PC-3 (cell line): ENCODE data around the gene ZBTB24. TPM values are rescaled to one million over a fixed set of nuclear protein-coding genes. Genes with fewer than 3 reads are reported as not detected.

ENCODE experiments used
- ATAC-seq: fragments of 200-7000 bp; cut with Tn5 transposase; 2 replicates; pipeline ENCODE4 v1.9.1; 2020; ENCODE audit warnings: mild to moderate bottlenecking, moderate library complexity
- BruUV-seq: library from RNA; stranded (reverse); fragments of 400-500 nt; replicated peaks from 2 replicates; lab custom pipeline; 2021; lab: Mats Ljungman, UMichigan
- CTCF ChIA-PET: fragments of 300-600 bp; sonication (Branson Sonifier 250); formaldehyde crosslinking; loops from one replicate; lab custom pipeline; 2022; ENCODE audit warnings: antibody characterized with exemption; lab: Charles Lee
- POLR2A ChIA-PET: fragments of 300-600 bp; sonication (Branson Sonifier 250); formaldehyde crosslinking; loops from one replicate; lab custom pipeline; 2022; ENCODE audit warnings: antibody characterized with exemption; ENCODE audit not compliant: unreplicated experiment; lab: Charles Lee
- DNase-seq: peaks from one replicate; pipeline ENCODE4 v3.0.0-alpha.2; 2015
- H2AFZ ChIP-seq: fragments of 300-600 bp; sonication (generic); 2 replicates; pipeline ENCODE4 v1.6.0; 2016; ENCODE audit warnings: antibody characterized with exemption, low read length
- H3F3A ChIP-seq: fragments of 300-600 bp; sonication (generic); one replicate; pipeline ENCODE4 v1.6.0; 2017; ENCODE audit warnings: antibody characterized with exemption, low read length, control low read depth, mild to moderate bottlenecking; ENCODE audit not compliant: unreplicated experiment
- H3K27ac ChIP-seq: fragments of 300-600 bp; sonication (generic); 2 replicates; pipeline ENCODE4 v1.5.1; 2016; ENCODE audit warnings: mild to moderate bottlenecking, low read length
- H3K27me3 ChIP-seq: fragments of 300-600 bp; sonication (generic); 2 replicates; pipeline ENCODE4 v1.6.1; 2016; ENCODE audit warnings: low read length, mixed read lengths
- H3K36me3 ChIP-seq: fragments of 300-600 bp; sonication (generic); 2 replicates; pipeline ENCODE4 v1.6.1; 2016; ENCODE audit warnings: low read depth, mixed run types, low read length, mixed read lengths
- H3K4me1 ChIP-seq: fragments of 300-600 bp; sonication (generic); 2 replicates; pipeline ENCODE4 v1.5.1; 2016; ENCODE audit warnings: low read length; ENCODE audit not compliant: insufficient read depth
- H3K4me2 ChIP-seq: fragments of 300-600 bp; sonication (generic); 2 replicates; pipeline ENCODE4 v1.6.0; 2016; ENCODE audit warnings: low read length
- H3K4me3 ChIP-seq: fragments of 300-600 bp; sonication (generic); 2 replicates; pipeline ENCODE4 v1.5.1; 2016; ENCODE audit warnings: mild to moderate bottlenecking, low read length, mixed read lengths
- H3K79me2 ChIP-seq: fragments of 300-600 bp; sonication (generic); 2 replicates; pipeline ENCODE4 v1.6.1; 2017; ENCODE audit warnings: low read length, mixed read lengths
- H3K9ac ChIP-seq: fragments of 300-600 bp; sonication (generic); 2 replicates; pipeline ENCODE4 v1.6.0; 2016; ENCODE audit warnings: mild to moderate bottlenecking, low read length
- H3K9me2 ChIP-seq: fragments of 300-600 bp; sonication (generic); replicated peaks from 2 replicates; pipeline ENCODE4 v1.6.1; 2016; ENCODE audit warnings: mixed run types, low read length, mixed read lengths
- H3K9me3 ChIP-seq: fragments of 300-600 bp; sonication (generic); 2 replicates; pipeline ENCODE4 v1.6.1; 2016; ENCODE audit warnings: low read length, mixed read lengths
- H4K20me1 ChIP-seq: fragments of 300-600 bp; sonication (generic); 2 replicates; pipeline ENCODE4 v1.6.1; 2016; ENCODE audit warnings: low read length, mixed read lengths
- CTCF ChIP-seq: fragments of 300-600 bp; sonication (generic); conservative IDR thresholded peaks from 2 replicates; pipeline ENCODE4 v1.5.1; 2017; ENCODE audit warnings: antibody characterized with exemption, low read depth, mild to moderate bottlenecking, low read length
- EZH2 ChIP-seq: fragments of 300-600 bp; sonication (generic); IDR thresholded peaks from one replicate; pipeline ENCODE4 v1.6.1; 2017; ENCODE audit warnings: antibody characterized with exemption, mild to moderate bottlenecking, low read length; ENCODE audit not compliant: unreplicated experiment
- EZH2phosphoT487 ChIP-seq: fragments of 300-600 bp; sonication (generic); IDR thresholded peaks from 2 replicates; pipeline ENCODE4 v1.6.1; 2018; ENCODE audit warnings: mild to moderate bottlenecking, antibody characterized with exemption, low read length, borderline replicate concordance
- intact Hi-C: fragments of 100-400 bp; cut with micrococcal nuclease; formaldehyde crosslinking; loops from 2 replicates; pipeline ENCODE4 v1.9.0; 2023
- total RNA-seq: library from RNA; depleted of rRNA; stranded (reverse); fragments of >200 nt; gene quantifications from 2 replicates; pipeline ENCODE4 v1.2.3, GENCODE V29; 2014

Gene ZBTB24
- total RNA-seq, 1 experiment from 2014 or later, result 6.1 TPM

- Histone ChIP-seq H3K9me2 (no peaks in the 10 kb centered on the region), H2AFZ (peak overlapping the region; percentile 84), H3K36me3 (0 out of 2 replicates have a peak, but pooled peaks cover under 1% of the 10 kb centered on the region), H3K4me2 (peak overlapping the region; percentile 92), H4K20me1 (no peaks in the 10 kb centered on the region), H3K9me3 (no peaks in the 10 kb centered on the region), H3K27me3 (no peaks in the 10 kb centered on the region), H3K27ac (no peak overlapping the region), H3K79me2 (no peaks in the 10 kb centered on the region), H3K4me3 (peak overlapping the region; percentile 84), H3F3A (no peaks in the 10 kb centered on the region), H3K4me1 (peaks cover 18% of the 10 kb centered on the region; the same call in 1 of the 2 replicates), H3K9ac (peak overlapping the region; percentile 54)
- intact Hi-C loops, result no loop called here
- no TSS peak for BruUV-seq
- ATAC-seq (no peak; the same call in 1 of the 2 replicates), DNase-seq (no peak)
- TF ChIP-seq EZH2 (no peak), EZH2phosphoT487 (no peak), CTCF (no peak)
- CTCF ChIA-PET, result no interaction called here
- POLR2A ChIA-PET, result no interaction called here
These were observed 26.9 kb downstream of the ZBTB24 start for GRCh38 chr6:109456111-109456583.

- H3K4me1 ChIP-seq, result peaks cover 18% of the 10 kb centered on the region; the same call in 1 of the 2 replicates
- no peaks in the 10 kb centered on the region for H3F3A ChIP-seq
- DNase-seq (peak; percentile 47), ATAC-seq (peak; percentile 60)
- H3K27ac ChIP-seq, result peak within 1 kb of the TSS; percentile 48; the same call in 1 of the 2 replicates
- H2AFZ ChIP-seq, result peak within 1 kb of the TSS; percentile 89
- H4K20me1 ChIP-seq, result no peaks in the 10 kb centered on the region
- H3K79me2 ChIP-seq, result no peaks in the 10 kb centered on the region
- no peaks in the 10 kb centered on the region for H3K9me3 ChIP-seq
- peak within 1 kb of the TSS; percentile 60 for H3K9ac ChIP-seq
- intact Hi-C loops, result loop anchor here (1.0 kb wide), 1 partner anchor 14 kb away; no protein-coding TSS in a partner anchor
- no TSS peak for BruUV-seq
- no peaks in the 10 kb centered on the region for H3K9me2 ChIP-seq
- no peak for TF ChIP-seq CTCF
- no peak for TF ChIP-seq EZH2phosphoT487
- no peak for TF ChIP-seq EZH2
- no peaks in the 10 kb centered on the region for H3K27me3 ChIP-seq
- peak within 1 kb of the TSS; percentile 84 for H3K4me3 ChIP-seq
- H3K4me2 ChIP-seq, result peak within 1 kb of the TSS; percentile 92
- ChIA-PET POLR2A (no interaction called here), CTCF (no interaction called here)
- no peaks in the 10 kb centered on the region for H3K36me3 ChIP-seq
These were observed 27.4 kb downstream of the ZBTB24 start, which contains the start of gene MICAL1 for GRCh38 chr6:109455437-109456110. TSS of gene MICAL1 (minus strand) at chr6:109455772. CDS start at chr6:109454196, 1,576 bp downstream.
